SK-N-SH treated with all-trans-retinoic acid at 6 μM for 48 hours (cell line): ENCODE results near the gene SPATS2.

Experiments used
- ATAC-seq: fragments of 200-7000 bp; cut with Tn5 transposase; 3 replicates; pipeline ENCODE4 v1.9.1; 2020; ENCODE audit warnings: mild to moderate bottlenecking, moderate library complexity
- BACH2 ChIP-seq: fragments of 250-450 bp; sonication (Bioruptor Pico); IDR thresholded peaks from 2 replicates; pipeline ENCODE4 v1.9.0; 2021; ENCODE audit warnings: mild to moderate bottlenecking, borderline replicate concordance
- CSDC2 ChIP-seq: fragments of 250-450 bp; sonication (Bioruptor Pico); IDR thresholded peaks from 2 replicates; pipeline ENCODE4 v1.5.0; 2020; ENCODE audit warnings: mild to moderate bottlenecking, moderate library complexity
- GLIS3 ChIP-seq: fragments of 250-450 bp; sonication (Bioruptor Pico); IDR thresholded peaks from 2 replicates; pipeline ENCODE4 v1.5.0; 2020; ENCODE audit warnings: mild to moderate bottlenecking, moderate library complexity
- ISL1 ChIP-seq: fragments of 250-450 bp; sonication (Bioruptor Pico); IDR thresholded peaks from 2 replicates; pipeline ENCODE4 v2.1.2; 2022; ENCODE audit warnings: mild to moderate bottlenecking, moderate library complexity
- OSR1 ChIP-seq: fragments of 250-450 bp; sonication (Bioruptor Pico); IDR thresholded peaks from 2 replicates; pipeline ENCODE4 v1.8.0; 2022; ENCODE audit warnings: moderate library complexity, mild to moderate bottlenecking, inconsistent platforms
- PPARA ChIP-seq: fragments of 250-450 bp; sonication (Bioruptor Pico); IDR thresholded peaks from 2 replicates; pipeline ENCODE4 v1.5.0; 2020; ENCODE audit warnings: mild to moderate bottlenecking, borderline replicate concordance
- RARB ChIP-seq: fragments of 250-450 bp; sonication (Bioruptor Pico); IDR thresholded peaks from 2 replicates; pipeline ENCODE4 v1.8.0; 2021; ENCODE audit warnings: mild to moderate bottlenecking, moderate library complexity
- SNAI2 ChIP-seq: fragments of 250-450 bp; sonication (Bioruptor Pico); IDR thresholded peaks from 2 replicates; pipeline ENCODE4 v1.5.0; 2020; ENCODE audit warnings: mild to moderate bottlenecking, moderate library complexity
- TCF4 ChIP-seq: fragments of 250-450 bp; sonication (Bioruptor Pico); IDR thresholded peaks from 2 replicates; pipeline ENCODE4 v1.8.0; 2021; ENCODE audit warnings: mild to moderate bottlenecking, moderate library complexity, borderline replicate concordance
- TOX ChIP-seq: fragments of 250-450 bp; sonication (Bioruptor Pico); IDR thresholded peaks from 2 replicates; pipeline ENCODE4 v1.8.0; 2021; ENCODE audit warnings: mild to moderate bottlenecking, moderate library complexity, borderline replicate concordance
- ZC3H10 ChIP-seq: fragments of 250-450 bp; sonication (Bioruptor Pico); IDR thresholded peaks from 2 replicates; pipeline ENCODE4 v1.5.1; 2021; ENCODE audit warnings: mild to moderate bottlenecking, moderate library complexity
- ZFP3 ChIP-seq: fragments of 250-450 bp; sonication (Bioruptor Pico); IDR thresholded peaks from 2 replicates; pipeline ENCODE4 v1.5.0; 2020; ENCODE audit warnings: mild to moderate bottlenecking, moderate library complexity
- ZFP30 ChIP-seq: fragments of 450-650 bp; formaldehyde crosslinking; IDR thresholded peaks from 2 replicates; pipeline ENCODE4 v1.5.0; 2022; ENCODE audit warnings: mild to moderate bottlenecking, moderate library complexity
- ZNF565 ChIP-seq: fragments of 450-650 bp; formaldehyde crosslinking; conservative IDR thresholded peaks from 2 replicates; pipeline ENCODE4 v1.5.0; 2020; ENCODE audit warnings: low read depth, mild to moderate bottlenecking, moderate library complexity
- ZNF8 ChIP-seq: fragments of 450-650 bp; formaldehyde crosslinking; IDR thresholded peaks from 2 replicates; pipeline ENCODE4 v1.5.0; 2020; ENCODE audit warnings: mild to moderate bottlenecking, moderate library complexity
- TF ChIP-seq, protein P1 (sequence below): fragments of 250-450 bp; sonication (Bioruptor Pico); IDR thresholded peaks from 2 replicates; pipeline ENCODE4 v1.5.0; 2020; ENCODE audit warnings: mild to moderate bottlenecking, moderate library complexity
- TF ChIP-seq, protein P2 (sequence below): fragments of 250-450 bp; sonication (Bioruptor Pico); IDR thresholded peaks from 2 replicates; pipeline ENCODE4 v1.5.1; 2021; ENCODE audit warnings: mild to moderate bottlenecking, moderate library complexity
- TF ChIP-seq, protein P3 (sequence below): fragments of 250-450 bp; sonication (Bioruptor Pico); IDR thresholded peaks from 2 replicates; pipeline ENCODE4 v1.8.0; 2021; ENCODE audit warnings: low read depth, mild to moderate bottlenecking, moderate library complexity, borderline replicate concordance
- TF ChIP-seq, protein P4 (sequence below): fragments of 250-450 bp; sonication (Bioruptor Pico); IDR thresholded peaks from 2 replicates; pipeline ENCODE4 v1.8.0; 2020; ENCODE audit warnings: mild to moderate bottlenecking, moderate library complexity, borderline replicate concordance

Gene SPATS2

DNA sequence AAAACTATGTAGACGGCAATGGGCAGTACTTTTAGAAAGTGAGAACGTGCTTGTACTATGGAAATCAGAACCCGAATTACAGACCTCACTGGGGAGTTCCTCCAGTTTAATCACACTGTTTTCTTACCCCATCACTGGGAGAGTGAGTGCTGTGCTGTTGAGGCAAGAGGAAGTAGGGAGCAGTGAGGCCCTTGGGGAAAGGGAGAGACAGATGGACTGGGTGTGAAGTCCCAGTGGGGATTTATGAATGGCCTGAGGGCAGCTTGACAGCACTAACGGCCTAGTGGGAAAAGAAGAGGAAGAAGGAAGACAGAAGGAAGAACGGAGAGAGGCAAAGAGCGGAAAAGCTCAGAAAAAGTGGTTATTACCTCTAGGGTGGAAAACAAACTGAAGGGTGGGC lies 195.0 kb downstream of the SPATS2 start (continued):
- TF ChIP-seq, protein P1, sequence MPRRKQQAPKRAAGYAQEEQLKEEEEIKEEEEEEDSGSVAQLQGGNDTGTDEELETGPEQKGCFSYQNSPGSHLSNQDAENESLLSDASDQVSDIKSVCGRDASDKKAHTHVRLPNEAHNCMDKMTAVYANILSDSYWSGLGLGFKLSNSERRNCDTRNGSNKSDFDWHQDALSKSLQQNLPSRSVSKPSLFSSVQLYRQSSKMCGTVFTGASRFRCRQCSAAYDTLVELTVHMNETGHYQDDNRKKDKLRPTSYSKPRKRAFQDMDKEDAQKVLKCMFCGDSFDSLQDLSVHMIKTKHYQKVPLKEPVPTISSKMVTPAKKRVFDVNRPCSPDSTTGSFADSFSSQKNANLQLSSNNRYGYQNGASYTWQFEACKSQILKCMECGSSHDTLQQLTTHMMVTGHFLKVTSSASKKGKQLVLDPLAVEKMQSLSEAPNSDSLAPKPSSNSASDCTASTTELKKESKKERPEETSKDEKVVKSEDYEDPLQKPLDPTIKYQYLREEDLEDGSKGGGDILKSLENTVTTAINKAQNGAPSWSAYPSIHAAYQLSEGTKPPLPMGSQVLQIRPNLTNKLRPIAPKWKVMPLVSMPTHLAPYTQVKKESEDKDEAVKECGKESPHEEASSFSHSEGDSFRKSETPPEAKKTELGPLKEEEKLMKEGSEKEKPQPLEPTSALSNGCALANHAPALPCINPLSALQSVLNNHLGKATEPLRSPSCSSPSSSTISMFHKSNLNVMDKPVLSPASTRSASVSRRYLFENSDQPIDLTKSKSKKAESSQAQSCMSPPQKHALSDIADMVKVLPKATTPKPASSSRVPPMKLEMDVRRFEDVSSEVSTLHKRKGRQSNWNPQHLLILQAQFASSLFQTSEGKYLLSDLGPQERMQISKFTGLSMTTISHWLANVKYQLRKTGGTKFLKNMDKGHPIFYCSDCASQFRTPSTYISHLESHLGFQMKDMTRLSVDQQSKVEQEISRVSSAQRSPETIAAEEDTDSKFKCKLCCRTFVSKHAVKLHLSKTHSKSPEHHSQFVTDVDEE, result no peak
- no peak for TF ChIP-seq CSDC2 (CRISPR knock-in tag)

DNA sequence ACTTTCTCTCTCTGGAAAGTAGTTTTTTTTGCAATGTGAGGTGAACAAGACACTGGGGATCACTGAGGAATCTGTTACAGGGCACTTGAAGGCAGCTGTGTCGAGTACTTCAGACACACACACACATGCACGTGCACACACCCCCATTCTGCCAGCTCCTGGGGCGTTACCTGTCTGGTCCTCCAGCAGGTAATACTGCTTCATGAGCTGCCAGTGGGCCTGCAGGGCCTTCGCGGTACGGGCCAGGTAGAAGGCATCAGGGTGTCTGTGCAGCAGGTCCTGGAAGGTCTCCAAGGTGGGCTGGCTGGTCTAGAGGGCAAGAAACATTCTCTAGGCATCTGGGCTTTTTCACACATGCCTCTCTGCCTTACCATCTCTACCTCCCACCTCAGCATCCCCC lies 195.6 kb downstream of the SPATS2 start:
- TF ChIP-seq CSDC2 (CRISPR knock-in tag), result no peak
- TF ChIP-seq, all 23 proteins: peak for 0
- no peak for ATAC-seq

DNA sequence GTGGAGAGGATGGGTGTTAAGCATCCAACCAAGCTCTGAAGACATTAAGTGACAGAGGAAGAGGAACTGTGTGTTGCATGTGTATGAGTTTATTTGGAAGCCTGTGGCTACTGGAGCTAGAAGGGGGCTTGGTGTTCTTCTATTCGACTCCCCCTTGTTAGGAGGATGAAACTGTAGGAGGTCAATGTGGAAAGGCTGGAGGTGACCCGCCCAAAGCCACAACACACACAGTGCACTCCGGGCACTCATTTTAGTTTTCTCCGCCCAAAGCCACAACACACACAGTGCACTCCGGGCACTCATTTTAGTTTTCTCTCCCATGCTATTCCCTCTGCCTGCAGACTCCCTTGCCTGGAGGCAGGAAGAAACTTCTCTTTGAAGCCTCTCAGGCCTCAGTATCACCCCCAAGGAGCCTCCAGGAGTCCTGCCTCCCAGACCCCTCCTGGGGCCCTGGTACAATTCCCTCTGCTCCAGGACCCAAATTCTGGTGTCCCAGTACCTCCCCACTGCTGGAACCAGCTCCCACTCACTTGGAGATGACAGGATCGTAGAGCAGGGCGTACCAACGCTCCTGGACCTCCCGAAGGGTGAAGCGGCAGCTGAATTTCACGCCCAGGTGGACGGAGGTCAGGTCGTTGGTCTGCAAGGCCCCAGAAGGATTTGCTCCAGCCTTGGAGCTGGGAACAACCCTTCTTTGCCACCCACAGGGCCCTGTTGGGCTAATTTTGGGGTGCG lies 196.9 kb downstream of the SPATS2 start:
- TF ChIP-seq, protein P2, sequence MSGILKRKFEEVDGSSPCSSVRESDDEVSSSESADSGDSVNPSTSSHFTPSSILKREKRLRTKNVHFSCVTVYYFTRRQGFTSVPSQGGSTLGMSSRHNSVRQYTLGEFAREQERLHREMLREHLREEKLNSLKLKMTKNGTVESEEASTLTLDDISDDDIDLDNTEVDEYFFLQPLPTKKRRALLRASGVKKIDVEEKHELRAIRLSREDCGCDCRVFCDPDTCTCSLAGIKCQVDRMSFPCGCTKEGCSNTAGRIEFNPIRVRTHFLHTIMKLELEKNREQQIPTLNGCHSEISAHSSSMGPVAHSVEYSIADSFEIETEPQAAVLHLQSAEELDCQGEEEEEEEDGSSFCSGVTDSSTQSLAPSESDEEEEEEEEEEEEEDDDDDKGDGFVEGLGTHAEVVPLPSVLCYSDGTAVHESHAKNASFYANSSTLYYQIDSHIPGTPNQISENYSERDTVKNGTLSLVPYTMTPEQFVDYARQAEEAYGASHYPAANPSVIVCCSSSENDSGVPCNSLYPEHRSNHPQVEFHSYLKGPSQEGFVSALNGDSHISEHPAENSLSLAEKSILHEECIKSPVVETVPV, result no peak
- TF ChIP-seq PPARA (CRISPR knock-in tag) (no peak), ZNF8 (no peak), RARB (CRISPR knock-in tag) (no peak), ISL1 (CRISPR knock-in tag) (no peak), ZC3H10 (no peak), GLIS3 (CRISPR knock-in tag) (no peak), BACH2 (CRISPR knock-in tag) (no peak), ZFP30 (CRISPR knock-in tag) (no peak), ZNF565 (CRISPR knock-in tag) (no peak)
- TF ChIP-seq, protein P3, sequence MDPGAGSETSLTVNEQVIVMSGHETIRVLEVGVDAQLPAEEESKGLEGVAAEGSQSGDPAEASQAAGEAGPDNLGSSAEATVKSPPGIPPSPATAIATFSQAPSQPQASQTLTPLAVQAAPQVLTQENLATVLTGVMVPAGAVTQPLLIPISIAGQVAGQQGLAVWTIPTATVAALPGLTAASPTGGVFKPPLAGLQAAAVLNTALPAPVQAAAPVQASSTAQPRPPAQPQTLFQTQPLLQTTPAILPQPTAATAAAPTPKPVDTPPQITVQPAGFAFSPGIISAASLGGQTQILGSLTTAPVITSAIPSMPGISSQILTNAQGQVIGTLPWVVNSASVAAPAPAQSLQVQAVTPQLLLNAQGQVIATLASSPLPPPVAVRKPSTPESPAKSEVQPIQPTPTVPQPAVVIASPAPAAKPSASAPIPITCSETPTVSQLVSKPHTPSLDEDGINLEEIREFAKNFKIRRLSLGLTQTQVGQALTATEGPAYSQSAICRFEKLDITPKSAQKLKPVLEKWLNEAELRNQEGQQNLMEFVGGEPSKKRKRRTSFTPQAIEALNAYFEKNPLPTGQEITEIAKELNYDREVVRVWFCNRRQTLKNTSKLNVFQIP, result no peak
- no peak for ATAC-seq

DNA sequence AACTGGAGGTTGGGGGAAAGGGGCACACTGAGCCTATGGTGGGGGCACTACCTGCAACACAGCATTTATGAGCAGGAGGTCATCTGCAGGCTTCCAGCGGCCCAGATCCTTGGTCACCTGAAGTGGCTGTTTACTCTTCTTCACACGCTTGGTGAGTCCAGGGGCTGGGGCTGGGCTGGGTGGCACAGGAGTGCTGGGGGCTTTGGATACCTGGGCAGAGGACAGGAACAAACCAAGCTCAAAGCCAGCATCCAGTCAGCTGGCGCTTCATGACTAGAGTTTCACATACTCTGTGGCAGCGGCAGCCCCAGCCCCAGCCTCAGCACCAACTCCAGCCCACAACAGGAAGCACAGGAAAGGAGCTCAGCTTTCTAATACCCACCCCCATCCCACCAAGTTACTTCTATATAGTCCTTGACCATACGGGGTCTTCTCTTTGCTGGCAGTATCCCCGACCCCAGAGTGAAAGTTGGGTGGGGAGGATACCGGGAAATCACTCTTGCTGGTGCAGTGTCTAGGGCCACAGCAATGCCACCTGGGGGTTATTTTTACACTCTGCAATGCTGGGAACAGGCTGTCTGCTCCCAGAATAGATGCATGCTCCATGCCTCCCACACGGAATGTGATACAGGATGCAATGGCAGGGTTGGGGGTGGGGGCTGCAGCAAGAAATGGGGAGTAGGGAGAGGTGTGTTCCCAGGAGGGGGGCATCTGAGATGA lies 197.6 kb downstream of the SPATS2 start:
- no peak for ATAC-seq
- TF ChIP-seq BACH2 (CRISPR knock-in tag) (no peak), OSR1 (CRISPR knock-in tag) (no peak), ZFP3 (CRISPR knock-in tag) (no peak), ZNF8 (no peak), GLIS3 (CRISPR knock-in tag) (no peak), TCF4 (CRISPR knock-in tag) (no peak), ISL1 (CRISPR knock-in tag) (no peak), TOX (CRISPR knock-in tag) (no peak), ZC3H10 (no peak), PPARA (CRISPR knock-in tag) (no peak), SNAI2 (CRISPR knock-in tag) (no peak), ZNF565 (CRISPR knock-in tag) (no peak), ZFP30 (CRISPR knock-in tag) (no peak)
- TF ChIP-seq, protein P3, result no peak
- TF ChIP-seq, protein P4, sequence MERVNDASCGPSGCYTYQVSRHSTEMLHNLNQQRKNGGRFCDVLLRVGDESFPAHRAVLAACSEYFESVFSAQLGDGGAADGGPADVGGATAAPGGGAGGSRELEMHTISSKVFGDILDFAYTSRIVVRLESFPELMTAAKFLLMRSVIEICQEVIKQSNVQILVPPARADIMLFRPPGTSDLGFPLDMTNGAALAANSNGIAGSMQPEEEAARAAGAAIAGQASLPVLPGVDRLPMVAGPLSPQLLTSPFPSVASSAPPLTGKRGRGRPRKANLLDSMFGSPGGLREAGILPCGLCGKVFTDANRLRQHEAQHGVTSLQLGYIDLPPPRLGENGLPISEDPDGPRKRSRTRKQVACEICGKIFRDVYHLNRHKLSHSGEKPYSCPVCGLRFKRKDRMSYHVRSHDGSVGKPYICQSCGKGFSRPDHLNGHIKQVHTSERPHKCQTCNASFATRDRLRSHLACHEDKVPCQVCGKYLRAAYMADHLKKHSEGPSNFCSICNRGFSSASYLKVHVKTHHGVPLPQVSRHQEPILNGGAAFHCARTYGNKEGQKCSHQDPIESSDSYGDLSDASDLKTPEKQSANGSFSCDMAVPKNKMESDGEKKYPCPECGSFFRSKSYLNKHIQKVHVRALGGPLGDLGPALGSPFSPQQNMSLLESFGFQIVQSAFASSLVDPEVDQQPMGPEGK, result no peak
- TF ChIP-seq, protein P1, result no peak
- TF ChIP-seq, protein P2, result no peak
